NCI-H1694 treated with DMSO at 0.1 percent for 48 hours (cell line): ENCODE data around the gene KCNG3.

ENCODE experiments used
- DNase-seq: peaks from one replicate; lab custom pipeline; 2025; lab: John Stamatoyannopoulos, UW

The KCNG3 gene, protein sequence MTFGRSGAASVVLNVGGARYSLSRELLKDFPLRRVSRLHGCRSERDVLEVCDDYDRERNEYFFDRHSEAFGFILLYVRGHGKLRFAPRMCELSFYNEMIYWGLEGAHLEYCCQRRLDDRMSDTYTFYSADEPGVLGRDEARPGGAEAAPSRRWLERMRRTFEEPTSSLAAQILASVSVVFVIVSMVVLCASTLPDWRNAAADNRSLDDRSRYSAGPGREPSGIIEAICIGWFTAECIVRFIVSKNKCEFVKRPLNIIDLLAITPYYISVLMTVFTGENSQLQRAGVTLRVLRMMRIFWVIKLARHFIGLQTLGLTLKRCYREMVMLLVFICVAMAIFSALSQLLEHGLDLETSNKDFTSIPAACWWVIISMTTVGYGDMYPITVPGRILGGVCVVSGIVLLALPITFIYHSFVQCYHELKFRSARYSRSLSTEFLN

DNA sequence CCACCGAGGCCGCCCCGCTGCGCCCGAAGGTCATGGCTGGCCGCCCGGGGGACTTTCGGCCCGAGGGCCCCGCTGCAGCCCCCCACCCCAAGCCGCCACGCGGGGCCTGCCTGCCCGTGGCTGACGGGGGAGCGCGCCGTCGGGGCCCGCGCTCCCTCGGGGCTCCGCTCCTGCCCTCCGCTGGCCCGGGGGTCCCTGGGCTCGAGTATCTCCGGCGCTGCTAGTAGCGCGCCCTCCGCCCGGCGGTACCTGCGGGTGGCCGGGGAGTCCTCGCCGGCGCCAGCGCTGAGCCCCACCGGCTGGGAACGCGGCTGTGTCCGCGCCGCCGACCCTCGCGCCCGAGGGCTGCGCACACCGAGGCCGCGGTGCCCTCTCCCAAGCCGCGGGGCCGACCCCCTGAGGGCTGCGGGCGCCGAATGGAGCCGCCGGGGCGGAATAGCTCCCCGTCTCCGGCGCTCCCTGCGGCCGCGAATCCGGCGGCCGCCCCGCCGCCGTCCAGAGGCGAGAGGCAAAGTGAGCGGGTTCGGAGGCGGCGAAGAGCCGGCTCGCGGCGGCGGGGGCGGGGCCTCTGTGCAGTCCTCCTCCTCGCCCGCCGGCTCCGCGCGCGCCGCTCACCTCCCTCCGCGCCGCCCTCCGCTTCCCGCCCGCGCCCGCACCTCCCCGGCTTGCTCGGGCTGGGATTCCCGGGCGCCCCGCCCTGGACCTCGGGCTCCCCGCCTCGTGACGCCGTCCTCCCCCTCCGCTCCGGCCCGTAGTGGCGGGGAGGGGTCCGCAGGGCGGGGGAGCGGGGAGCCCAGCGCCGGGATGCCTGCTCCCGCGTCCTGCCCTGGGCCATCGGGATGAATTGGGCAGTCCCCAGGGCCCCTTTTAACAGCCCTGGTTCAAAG, at the start of gene KCNG3:
Gene KCNG3 (minus strand): TSS at position 515 of the 887 bp plus-strand sequence. CDS start 481 bp downstream, at position 34.
- DNase-seq = peak; percentile 63

DNA sequence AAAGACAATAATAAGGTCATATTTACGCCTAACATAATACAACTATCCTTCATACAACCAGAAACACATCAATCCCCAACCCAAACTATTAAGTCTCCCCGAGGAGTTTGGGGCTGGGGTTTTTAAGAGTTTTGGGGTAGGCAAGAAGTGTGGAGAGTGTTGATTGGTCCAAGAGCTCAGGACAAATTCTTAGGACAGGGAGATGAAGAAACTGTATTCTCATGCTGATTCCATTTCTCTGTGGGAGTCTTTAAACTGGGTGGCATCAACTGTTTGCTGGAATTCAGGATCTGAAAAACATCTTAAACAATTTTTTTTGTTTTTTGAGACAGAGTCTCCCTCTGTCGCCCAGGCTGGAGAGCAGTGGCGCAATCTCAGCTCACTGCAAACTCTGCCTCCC, 49.1 kb upstream of the KCNG3 start:
- no peak for DNase-seq

DNA sequence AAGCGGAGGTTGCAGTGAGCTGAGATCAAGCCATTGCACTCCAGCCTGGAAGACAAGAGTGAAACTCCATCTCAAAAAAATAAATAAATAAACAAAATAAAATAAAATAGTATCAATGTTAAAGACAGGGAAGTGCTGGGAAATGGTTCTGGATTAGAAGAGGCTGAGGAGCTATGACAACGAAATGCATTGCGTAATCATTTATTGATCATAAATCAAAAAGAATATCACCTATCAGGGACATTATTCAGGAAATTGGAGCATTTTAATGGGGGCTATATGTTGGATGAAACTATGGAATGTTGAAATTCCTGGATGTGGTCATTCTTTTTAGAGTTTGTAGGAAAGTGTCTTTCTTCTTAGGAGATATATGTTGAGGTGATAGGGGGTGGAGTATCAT, 43.7 kb upstream of the KCNG3 start:
- no peak for DNase-seq

DNA sequence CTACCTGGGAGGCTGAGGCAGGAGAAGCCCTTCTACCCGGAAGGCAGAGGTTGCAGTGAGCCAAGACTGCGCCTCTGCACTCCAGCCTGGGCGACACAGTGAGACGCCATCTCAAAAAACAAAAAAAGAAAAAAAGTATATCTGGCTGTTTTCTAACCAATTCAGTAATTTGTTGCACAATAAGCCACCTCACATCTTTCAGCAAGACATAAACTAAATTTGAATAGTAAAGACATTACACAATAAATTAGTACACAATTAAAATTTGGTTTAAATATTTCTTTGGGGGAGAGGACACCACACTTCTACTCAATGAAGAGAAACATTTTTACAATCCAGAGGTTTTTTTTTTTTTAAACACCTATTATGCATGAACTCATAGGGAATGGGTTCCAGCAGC, 38.6 kb upstream of the KCNG3 start:
- no peak for DNase-seq

DNA sequence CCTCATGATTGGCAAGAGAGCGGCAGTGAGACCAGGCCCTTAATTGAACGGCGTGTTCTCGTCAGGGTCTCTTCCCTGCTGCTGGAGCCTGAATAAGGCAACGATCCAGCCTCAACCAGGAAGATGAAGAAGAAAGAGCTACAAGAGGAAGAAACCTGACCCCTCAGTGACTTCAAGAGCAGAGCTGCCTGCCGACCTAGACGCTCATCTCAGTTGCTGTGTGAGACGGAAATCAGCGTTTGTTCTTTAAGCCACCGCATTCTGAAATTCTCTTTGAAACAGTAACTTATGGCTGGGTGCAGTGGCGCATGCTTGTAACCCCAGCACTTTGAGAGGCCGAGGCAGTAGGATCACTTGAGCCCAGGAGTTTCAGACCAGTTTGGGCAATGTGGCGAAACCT, 29.6 kb upstream of the KCNG3 start:
- DNase-seq = no peak

DNA sequence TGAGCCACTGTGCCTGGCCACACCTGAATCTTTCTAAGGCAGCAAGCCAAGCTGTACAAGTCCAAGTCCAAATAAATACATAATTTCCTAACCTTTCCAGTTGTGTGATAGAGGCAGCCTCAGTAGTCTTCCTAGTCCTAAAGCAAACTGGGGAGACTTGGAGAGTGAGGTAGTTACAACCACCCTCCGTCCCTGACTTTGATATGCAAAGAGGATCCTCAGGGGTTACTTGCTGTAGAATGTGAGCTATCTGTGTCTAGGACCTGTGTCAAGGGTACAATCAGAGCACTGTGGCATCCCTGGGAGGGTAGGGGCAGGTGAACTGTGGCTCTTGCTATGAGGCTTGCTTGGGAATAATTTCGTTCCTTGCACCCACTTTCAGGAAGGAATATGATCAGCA, 28.3 kb upstream of the KCNG3 start:
- DNase-seq = no peak

DNA sequence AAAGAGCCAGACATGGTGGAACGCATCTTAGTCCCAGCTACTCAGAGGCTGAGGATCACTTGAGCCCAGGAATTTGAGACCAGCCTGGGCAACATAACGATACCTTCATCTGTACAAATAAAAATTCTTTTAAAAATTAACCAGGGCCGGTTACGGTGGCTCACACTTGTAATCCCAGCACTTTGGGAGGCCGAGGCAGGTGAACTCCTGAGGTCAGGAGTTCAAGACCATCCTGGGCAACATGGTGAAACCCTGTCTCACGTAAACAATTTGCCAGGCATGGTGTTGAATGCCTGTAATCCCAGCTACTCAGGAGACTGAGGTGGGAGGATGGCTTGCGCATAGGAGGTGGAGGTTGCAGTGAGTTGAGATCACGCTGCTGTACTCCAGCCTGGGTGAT, 25.8 kb upstream of the KCNG3 start:
- no peak for DNase-seq

DNA sequence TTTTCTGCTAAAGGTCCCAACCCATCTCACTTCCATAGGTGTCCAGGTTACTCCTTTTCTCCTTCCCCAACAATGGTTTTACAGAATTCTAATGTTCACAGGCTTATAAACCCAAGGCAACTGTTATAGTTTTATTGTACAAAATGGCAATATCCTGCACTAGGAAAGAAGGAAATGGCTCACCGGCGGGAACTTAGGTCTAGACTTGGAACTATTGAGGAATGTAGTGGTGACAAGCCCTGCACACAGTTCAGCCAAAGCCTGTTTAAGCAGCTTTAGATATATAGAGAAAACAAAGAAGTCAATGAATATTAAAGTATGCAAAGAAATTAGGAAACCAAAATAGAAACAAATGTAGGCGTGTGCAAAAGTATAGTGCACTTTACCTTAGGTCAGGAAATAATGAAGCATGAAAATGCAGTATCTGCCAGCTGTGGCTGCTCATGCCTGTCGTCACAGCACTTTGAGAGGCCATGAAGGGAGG, 22.7 kb upstream of the KCNG3 start:
- DNase-seq = no peak

DNA sequence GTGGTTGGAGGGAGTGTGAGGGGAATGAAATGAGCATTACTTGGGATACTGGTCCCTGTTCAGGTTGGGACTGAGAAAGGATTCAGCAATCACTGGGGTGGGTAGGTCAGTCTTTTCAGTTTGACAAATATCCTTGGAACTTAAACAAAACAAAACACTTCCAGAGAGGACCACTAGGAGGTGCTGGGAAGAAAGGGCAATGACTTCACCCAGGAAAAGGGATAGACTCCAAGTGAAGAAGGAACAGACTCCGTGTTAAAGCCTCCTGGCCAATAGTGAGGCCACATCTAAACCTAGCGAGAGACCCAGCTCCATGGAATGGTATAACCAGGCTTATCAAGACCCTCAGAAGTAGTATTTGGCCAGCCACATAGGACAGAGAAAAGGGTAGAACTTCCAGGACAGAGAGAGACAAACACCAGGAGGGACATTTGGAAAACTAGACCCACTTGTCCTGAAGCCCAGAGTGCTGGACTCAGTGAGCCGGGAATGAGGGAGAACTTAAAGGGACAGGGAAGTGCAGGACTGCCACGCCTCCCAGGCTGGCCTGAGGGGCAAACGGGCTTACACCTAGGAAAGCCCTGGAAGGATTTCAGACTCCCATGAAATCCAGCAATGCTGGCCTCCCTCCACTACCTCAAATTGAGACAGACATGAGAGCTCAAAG, 19.6 kb upstream of the KCNG3 start:
- peak; percentile 31 for DNase-seq

DNA sequence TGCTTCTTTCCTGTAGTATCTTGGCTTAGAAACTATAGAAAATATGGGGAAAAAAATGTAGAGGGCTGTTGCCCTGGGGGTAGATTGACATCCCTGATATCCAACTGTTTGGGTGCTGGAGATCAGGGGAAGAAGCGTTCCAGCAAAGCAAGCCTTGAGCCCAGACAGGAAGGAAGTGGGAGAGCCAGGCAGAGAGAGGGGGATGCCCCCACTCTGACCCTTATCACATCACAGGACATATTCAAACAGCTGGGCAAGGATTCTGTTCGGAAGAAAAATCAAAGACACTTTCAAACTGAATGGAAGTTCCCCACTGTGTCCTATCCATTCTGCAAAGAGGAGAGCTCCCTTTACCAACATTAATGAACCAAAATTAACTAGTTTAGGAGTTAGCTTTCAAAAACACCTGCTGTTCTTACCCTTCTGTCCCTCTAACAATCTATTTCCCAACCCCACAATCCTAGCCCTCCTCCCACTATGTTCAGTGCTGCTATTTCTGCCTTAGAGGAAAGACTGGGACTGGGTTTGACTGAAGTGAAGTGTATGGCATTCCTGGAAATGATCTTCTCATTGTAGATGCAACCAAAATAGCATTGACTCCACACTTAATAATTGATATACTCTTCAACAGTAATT, 16.9 kb upstream of the KCNG3 start:
- DNase-seq = no peak

DNA sequence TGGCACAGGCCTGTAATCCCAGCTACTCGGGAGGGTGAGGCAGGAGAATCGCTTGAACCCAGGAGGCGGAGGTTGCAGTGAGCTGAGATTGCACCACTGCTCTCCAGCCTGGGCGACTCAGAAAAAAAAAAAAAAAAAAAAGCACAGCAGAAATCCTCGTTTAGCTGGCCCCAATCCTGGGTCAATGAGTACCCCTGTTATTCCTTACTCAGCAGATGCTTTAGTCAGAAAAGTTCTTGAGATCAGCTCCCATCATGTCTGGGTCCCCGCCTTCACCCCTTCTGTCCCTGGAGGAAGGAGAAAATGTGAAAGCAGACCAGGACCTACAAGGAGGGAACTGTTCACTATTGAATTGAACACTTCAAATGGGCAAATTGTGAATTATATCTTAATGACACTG, 16.4 kb upstream of the KCNG3 start:
- DNase-seq = no peak

DNA sequence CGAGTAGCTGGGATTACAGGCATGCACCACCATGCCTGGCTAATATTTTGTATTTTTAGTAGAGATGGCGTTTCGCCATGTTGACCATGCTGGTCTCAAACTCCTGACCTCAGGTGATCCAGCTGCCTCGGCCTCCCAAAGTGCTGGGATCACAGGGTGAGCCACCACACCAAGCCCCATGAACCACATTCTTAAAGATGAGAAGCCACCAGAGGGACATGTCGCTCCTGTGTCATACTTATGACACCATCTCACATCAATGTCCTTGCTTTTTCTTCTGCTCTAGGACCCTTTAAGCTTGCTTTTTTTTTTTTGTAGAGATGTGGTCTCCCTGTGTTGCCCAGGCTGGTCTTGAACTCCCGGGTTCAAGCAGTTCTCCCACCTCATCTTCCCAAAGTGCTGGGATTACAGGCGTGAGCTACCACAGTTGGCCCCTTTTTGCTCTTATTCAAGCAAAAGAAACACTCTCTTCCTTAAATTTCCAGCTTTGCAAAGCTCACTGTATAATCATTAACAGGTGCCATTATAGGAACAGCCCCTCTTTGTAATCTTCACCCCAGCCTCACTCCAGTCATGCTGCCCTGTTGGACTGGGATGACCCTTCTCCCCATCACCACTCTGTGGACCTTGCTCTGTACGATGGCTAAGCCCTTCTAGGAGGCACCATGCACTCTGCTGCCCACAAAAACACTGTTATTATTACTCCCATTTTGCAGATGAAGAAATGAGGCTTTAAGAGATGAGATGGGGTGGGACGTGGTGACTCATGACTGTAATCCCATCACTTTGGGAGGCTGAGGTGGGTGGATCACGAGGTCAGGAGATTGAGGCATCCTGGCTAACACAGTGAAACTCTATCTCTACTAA, 10.8 kb upstream of the KCNG3 start:
- DNase-seq = no peak

DNA sequence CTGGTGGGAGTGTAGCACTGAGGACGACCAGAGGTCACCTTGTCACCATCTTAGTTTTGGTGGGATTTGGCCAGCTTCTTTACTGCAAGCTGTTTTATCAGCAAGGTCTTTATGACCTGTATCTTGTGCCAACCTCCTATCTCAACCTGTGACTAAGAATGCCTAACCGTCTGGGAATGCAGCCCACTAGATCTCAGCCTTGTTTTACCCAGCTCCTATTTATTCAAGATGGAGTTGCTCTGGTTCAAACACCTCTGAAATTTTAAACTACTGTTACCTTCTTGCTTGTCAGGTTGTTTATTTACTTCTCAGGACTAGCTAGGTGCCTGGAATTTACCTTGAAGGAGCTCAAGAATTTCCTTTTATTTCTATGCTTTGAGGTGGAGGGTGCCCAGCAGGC, 9.5 kb upstream of the KCNG3 start:
- no peak for DNase-seq

DNA sequence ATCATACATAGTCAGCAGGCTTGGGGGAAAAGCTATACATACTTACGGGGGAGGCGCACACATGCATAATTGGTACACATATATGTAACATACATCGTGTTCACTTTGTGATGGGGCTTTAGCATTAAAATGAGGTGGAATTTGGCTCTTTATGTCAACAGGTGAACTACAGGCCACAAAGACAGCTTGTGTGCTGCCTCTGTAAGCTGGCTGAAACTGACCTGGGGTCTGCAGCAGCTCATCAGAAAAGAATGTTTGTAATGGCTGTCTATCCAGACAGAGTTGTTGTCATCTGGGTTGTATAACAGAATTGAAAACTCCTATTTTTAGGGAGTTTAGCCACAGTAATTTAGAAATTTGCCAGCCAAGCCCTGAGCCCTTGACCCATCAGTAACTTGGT, 4.7 kb upstream of the KCNG3 start:
- no peak for DNase-seq

DNA sequence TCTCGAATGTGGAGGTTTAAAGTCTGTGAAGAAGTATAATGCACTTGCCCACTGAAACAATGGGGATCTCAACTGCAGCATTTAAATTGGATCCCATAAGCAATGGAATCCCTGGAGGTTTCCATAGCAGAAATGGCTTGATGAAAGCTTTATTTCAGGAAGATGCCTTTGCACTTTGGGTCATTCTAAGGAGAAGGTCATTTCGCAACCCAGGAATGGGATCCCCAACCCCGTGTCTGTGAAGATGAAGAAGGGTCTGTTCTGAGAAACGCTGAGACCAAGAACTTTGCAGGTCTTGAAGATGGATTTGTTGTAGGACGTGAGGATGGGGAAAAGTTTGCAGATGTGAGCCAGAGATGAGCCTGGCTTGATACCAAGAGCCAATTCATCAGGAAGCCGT, 1.8 kb upstream of the KCNG3 start:
- no peak for DNase-seq

DNA sequence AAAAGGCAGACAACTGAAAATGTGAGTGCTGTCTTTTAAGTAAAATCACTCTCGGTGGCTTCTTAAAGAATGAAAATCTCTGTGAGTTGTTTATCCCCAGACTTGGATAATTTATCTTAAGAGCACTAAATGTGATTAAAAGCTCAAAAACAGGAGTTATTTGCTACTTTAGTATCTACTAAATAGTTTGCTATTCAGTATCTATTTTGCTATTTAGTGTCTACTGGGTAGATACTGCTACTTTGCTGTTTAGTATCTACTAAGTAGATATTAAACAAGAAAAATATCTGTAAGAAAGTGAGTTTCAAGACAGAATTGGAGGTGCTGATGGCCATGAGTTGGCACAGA, 1.4 kb upstream of the KCNG3 start:
- DNase-seq = no peak

DNA sequence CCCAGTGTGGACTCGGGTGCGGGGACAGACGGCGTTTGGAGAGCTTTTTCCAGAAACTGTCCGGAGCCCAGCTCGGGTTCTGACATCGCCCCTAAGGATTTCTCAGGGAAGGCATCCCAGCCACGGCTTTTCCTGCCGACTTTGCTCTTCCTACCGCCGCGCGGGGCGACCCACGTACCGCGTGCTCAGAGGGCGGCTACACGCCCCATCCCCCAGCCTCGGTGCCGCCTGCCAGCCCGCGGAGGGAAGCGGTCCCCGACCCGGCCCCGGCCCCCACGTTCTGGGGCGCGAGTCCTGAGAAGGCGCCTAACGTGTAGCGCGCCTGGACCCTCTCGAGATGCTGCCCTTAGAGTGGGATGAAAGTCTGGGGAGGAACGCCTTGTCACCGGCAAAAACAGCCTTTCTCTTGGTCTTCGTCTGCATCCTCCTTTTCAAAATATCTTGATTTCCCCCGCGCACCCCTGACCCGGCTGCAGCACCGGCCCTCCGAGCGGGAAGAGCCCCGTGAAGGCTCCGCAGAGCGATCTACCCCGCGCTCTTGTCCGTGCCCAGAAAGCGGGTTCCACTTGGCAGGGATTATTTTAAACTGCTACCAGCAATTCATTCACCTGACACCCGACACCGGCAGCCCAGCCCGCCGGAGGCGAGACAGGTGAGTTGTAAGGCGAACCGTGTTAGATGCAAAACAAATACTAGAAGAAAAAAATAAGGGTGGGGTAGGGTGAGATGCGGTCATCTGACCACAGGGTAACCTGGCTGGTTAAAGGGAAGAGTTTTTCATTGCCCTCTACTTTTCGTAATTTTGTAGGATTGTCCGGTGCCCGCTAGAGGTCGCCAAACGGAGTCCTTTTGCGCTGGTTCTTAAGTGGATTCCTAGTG, 812 bp upstream of the KCNG3 start:
- DNase-seq = peak; percentile 86

DNA sequence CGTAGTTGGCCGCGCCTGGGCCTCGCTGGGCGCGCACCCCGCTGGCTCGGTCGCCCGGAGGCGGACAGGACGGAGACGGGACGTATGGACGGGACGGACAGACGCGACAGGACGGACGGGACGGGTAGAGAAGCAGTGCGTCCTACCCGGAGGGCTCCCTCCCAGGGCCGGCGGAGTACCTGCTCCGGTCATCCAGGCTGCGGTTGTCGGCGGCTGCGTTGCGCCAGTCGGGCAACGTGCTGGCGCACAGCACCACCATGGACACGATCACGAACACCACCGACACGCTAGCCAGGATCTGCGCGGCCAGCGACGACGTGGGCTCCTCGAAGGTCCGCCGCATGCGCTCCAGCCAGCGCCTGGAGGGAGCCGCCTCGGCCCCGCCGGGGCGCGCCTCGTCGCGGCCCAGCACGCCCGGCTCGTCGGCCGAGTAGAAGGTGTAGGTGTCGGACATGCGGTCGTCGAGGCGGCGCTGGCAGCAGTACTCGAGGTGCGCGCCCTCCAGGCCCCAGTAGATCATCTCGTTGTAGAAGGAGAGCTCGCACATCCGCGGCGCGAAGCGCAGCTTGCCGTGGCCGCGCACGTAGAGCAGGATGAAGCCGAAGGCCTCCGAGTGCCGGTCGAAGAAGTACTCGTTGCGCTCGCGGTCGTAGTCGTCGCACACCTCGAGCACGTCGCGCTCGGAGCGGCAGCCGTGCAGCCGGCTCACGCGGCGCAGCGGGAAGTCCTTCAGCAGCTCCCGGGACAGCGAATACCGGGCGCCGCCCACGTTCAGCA, 903 bp downstream of the KCNG3 start:
- DNase-seq = peak; percentile 41

DNA sequence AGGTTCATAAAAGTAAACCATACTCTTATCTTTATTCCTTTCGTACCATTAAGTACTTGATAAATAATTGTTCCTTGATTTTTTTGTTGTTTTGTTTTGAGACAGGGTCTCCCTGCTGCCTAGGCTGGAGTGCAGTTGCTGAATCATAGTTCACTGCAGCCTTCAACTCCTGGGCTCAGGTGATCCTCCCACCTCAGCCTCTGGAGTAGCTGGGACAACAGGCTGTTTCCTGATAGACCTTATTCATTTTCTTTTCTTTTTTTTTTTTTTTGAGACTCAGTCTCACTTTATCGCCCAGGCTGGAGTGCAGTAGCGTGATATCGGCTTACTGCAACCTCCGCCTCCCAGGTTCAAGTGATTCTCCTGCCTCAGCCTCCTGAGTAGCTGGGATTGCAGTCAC, 5.5 kb downstream of the KCNG3 start:
- DNase-seq = no peak
